ENCODE data around the gene PPM1A.
"Not testable (repeated sequence)": the region's sequence is repeated elsewhere in the genome, so short reads cannot be mapped to it uniquely, and the experiment has no call there.

Gene PPM1A

DNA sequence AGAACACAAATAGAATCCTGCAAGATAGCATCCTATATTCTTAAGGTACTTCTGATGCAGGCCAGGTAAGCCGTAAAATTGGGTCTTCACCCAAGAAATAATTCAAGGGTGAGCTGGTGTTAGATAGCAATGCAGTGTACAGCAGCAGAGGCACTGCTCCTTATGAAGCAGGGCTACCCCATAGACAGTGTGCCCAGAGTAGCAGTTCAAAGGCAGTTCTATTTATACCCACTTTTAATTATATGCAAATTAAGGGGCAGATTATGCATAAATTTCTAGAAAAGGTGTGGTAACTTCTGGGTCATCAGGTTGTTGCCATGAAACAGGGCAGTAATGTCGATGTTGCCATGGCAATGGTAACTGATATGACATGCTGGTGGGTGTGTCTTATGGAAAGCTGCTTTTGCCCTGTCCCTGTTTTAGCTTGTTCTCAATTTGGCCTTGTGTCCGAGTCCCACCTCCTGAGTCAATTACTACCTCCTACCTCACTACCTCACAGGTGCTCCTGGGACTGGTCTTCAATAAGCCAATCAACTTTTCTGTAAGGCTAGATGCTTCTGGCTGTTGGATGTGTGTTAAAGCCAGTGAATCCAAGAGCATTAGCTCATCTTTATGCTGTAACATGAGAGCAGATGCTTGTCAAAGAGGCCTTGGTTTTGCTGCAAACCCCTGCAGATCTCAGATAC lies 61.0 kb downstream of the PPM1A start:
- Histone ChIP-seq H3K27ac (no peak overlapping the region), H3K4me3 (no peak overlapping the region)

DNA sequence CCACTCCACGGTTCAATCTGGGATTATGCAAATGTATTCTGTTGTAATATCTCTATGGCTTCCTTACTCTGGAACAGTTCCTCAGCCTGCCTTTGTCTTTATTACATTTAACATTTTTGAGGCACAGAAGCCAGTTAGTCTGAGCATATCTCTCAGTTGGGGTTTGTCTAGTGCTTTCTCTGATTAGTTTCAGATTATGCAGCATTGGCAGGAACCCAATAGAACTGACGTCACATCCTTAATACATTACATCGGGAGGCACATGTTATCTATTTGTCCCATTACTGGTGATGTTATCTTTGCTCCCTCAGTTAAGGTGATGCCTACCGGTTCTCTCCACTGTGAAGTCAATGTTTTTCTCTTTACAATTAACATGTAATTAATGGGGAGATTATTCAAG lies 62.4 kb downstream of the PPM1A start:
- H3K27ac ChIP-seq = no peak overlapping the region

DNA sequence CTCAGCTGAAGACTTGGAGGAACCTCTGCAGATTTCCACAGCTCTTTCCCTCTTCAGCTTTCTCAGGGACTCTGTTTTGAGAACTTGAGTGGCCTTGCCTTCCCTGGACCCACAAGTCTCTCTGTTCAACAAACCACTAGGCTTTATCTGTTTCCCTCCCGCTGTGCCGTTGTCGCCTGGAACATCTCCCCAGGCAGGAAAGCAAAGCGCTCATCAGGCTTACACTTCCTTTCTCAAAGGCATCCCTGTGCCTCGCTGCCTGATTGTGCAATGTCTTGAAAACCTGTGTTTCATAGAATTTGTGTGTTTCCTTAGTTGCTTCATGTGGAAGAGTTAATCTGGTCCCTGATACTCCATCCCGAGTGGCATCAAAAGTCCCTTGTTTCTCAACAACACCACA lies 64.1 kb downstream of the PPM1A start:
- Histone ChIP-seq H3K4me3 (no peak overlapping the region), H3K27ac (no peak overlapping the region)

More for the DNA sequence above, 62.4 kb downstream of the PPM1A start:
- H3K4me3 ChIP-seq = no peak overlapping the region

DNA sequence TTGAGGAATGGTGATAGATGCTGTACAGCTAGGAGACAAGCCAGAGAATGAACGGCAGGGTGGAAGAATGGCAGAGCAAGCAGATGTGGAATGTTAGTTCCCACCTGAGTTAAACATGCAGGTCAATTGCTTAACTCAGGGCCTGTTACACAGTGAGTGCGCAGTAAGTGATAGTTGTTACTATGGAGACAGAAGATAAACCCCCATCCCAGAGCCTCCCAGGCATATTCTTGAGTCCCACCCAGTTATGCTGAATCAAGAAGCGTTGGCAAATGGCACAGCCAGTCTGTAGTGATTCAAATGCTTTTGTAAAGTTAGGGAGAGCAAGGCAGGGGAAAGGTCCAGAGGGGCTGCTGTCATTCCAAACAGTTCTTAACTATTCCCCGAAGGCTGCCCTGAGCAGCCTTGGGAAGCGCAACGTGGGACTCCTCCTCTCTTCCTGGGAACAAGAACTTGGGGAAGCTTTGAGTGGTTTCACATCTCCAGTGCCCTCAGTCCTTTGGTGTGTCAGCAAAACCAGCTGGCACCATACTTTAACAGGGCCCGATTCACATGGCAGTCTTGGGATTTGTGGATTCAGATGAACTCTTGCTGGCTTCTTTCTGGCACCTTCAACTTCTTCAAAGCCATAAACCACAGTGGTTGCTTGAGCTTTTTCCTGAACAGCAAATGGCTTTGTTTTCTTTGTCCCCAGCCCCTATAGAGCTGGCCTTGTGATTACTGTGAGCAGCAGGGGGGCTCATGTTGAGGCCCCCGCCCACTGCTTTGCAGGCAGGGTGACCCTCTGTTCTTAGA lies 66.4 kb downstream of the PPM1A start:
- no peak overlapping the region for H3K27ac ChIP-seq
- no peak overlapping the region for H3K4me3 ChIP-seq

DNA sequence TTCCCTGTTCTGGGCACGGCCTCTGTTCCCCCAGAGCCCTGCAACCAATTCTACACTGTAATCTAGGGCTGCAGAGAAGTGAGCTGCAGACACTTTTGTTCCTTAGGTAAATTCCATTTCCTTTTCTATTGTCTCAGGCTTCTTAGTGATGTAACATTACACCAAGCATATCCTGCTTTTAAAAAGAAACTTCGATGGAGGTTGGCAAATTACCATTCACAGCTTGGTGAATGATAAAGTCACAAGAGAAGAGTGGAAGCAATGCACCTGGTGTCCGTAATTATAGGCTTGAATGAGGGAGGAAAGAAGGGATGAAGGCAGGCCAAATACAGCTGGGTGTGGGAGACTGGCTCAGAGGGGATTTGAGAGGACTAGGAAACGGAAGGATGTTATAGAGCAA lies 68.6 kb downstream of the PPM1A start:
- Histone ChIP-seq H3K27ac (no peak overlapping the region), H3K4me3 (no peak overlapping the region)

DNA sequence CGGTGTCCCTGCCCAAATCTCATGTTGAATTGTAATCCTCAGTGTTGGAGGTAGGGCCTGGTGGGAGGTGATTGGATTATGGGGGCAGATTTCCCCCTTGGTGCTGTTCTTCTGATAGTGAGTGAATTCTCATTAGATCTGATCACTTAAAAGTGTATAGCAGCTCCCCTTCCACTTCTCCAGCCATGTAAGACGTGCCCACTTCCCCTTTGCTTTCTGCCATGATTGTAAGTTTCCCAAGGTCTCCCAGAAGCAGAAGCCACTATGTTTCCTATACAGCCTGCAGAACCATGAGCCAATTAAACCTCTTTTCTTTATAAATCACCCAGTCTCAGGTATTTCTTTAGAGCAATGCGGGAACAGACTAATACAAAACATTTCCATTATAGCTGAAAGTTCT lies 71.8 kb downstream of the PPM1A start:
- H3K4me3 ChIP-seq, H3K27ac ChIP-seq: not testable (repeated sequence)

DNA sequence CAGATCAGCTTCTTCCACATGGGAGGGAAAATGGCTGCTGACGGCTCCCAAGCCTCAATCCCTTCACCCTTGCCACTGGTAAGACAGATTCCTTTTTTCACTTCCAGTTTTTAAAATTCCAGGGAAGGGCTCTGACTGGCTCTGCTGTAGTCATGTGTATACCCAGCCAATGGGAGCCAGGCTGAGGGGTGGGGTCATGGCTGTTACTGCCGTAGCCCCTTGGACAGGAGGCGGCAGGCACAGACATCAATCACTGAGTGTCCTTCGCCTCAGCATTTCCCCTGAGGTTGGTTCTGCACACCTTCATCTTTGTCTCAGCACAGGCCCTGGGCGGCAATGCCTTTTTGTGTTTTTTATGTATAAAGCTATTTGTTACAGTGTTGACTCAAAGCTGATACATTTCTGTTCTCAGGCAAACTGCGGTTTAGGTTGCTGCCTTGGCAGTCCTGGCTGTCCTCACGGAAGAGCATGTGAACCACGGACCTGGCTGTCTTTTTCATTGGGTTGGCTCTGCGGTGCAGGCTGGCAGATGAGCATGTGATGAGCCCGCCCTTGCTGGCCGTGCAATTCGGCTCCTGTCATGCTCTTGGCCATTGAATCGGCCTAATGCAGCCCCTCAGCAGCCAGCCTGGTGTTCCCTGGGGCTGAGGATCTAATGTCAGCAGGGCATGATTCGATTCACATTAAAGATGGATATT lies 74.3 kb downstream of the PPM1A start:
- H3K27ac ChIP-seq = no peak overlapping the region
- no peak overlapping the region for H3K4me3 ChIP-seq

DNA sequence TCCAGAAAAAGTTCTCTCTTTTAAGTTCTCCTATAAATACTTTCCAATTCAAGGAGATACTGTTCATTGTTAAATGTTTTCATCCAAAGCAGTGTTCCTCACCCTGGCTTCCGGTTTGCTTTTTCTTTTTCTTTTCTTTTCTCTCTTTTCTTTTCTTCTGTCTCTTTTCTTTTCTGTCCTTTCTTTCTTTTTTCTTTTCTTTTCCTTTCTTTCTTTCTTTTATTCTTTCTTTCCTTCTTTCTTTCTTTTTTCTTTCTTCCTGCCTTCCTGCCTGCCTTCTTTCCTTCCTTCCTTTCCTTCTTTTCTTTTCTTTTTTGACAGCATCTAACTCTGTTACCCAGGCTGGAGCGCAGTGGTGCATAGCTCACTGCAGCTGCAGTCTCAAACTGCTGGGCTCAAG lies 75.8 kb downstream of the PPM1A start:
- Histone ChIP-seq H3K27ac (no peak overlapping the region), H3K4me3 (no peak overlapping the region)

DNA sequence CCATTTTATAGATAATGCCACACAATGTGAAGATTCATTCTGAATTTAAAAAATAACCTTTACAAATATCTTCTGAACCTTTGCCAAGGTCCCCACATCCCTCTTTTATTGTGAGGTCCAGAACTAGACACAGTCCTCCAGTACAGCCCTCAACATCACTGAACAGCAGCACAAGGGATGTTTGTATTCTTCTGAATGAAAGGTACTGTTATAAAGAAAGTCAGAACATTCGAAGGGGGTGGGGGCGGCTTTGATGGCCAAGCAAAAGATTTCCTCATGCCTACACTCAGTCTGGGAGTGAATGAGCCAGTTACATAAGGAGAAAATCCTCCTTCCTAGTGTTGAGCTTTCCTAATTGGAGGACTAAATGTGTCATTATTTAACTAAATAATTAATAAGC lies 77.3 kb downstream of the PPM1A start:
- no peak overlapping the region for H3K27ac ChIP-seq

DNA sequence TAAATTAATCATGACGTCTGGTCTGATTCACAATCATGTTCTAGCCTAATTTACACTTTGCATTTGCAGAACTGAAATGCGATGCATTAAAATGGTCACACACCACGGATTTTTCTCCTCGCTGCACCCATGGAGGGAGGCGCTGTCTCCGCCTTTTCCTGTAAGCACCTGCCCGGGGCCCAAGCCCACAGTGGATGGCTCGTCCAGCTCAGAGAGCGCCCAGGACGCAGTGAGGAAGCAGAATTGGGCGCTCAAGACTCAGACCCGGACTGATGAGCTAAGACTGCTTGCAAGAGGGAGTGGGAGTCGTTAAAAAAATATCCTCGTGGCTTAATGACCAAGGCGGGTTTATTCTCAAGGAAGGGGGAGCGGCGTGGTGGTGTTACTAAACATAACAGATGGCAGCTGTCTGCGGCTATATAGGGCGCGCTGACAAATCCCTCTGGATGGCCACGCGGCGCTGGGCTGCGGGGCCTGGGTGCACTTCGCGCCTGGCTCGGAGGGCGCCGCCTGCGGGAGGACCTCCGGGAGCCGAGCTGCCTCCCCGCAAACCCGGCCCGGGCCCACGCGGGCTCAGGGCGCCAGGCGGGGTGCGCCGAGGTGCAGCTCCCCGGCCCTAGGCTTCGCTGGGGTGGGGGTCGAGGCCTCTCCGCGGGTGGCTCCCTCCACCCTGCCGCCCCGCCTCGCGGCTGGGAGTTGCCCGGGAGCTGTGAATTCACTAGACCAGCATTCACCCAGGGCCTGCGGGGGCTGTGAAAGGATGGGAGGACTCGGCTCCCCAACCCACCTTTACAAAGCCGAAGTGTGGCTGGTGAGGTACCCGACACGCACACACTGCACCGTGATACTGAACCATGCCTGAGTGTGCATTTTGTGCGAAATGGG lies 78.7 kb downstream of the PPM1A start:
- H3K27ac ChIP-seq = no peak overlapping the region
- H3K4me3 ChIP-seq = peak overlapping the region in 4 of 7 experiments; percentile 12 to 38 (median 20)

More for the DNA sequence above, 77.3 kb downstream of the PPM1A start:
- no peak overlapping the region for H3K4me3 ChIP-seq

DNA sequence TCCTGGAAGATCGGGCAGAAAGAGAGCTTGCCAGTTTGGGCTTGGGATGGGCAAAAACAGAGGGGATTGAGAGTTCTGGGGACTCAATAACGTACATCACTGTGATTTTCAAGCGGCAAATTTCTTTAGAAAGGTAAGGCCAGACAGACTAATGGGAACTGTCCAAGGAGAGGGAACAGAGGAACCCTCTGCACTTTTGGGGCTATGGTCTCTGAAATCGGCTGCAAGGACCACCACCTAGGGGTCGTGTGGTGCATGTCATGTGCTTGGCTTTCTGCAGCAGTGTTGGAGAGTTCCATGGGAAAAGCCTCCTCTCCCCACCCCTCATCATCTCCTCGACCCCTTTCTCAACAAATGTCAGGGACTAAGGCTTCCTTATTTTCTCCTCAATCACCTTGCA lies 79.6 kb downstream of the PPM1A start:
- Histone ChIP-seq H3K4me3 (no peak overlapping the region), H3K27ac (no peak overlapping the region)

DNA sequence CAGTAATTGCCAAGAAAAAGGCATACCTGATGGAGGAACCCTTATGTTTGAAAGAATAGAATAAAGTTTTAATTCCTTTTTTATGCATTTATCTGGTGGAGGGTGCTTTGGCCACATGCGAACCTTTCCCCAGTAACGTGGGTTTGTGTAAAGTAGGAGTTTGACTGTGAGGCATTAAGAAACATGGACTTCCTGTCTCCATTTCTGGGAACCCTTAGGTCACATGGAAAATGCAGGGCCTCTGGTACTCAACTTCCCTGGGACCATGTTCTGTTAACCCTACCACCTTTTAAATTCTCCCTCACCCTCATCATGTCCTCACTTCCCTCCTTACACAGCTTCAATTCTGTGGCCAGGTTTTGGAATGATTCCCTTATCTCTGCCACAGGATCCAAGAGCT lies 80.3 kb downstream of the PPM1A start:
- Histone ChIP-seq H3K4me3 (no peak overlapping the region), H3K27ac (no peak overlapping the region)

DNA sequence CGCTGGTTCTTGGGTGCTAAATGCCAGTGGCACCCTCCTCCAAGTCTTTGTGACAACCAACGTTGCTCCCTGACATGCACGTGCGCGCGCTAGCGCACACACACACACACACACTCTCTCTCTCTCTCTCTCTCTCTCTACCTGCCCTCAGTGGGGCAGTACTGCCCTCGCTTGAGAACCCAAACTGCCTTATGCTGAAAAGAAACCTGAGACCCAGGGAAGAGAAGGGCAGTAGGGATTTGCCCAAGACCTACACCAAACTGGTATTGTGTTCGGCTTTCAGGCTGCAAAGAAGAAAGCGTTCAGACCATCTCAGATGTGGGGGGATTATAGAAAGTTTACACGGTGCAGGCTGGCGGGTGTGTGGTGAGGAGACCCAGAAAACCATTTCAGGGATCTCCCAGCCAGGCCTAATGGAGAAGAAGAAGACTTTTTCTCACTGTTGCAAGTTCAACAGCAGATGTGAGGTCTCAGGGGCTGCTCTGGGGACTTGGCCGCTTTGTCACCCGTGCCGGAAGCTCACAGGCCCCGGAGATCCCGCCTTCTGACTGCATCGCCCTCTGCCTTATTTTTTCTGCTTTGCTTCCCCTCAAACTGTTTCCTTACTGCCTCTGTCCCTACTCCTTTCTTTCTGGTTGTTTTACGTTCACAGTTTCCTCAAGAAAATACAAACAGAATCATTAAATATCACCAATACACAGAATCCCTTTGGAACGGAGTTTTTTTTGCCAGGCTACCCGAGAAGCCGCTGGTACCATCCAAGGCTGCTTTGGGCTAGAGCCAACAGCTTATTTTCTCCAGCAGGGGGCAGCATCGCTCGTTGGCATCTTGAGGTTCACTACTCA lies 82.4 kb downstream of the PPM1A start:
- H3K4me3 ChIP-seq = peak overlapping the region; percentile 23 to 41 (median 33)
- H3K27ac ChIP-seq = peak overlapping the region in 4 of 21 experiments; percentile 13 to 56 (median 42)

DNA sequence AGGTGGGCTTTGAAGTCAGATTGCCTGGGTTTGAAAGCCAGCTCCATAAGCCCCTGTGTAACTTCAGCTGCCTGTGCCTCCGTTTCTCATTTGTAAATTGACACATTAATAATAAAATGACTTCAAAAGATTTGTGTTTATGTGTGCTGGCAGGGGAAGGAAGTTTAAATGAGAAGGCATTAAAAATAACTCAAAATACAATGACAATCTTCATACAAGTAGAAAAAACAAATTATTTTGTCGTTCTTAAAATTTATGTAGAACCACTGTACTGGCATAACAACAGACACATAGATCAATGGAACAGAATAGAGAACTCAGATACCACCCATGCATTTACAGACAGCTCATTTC lies 83.0 kb downstream of the PPM1A start:
- H3K27ac ChIP-seq = no peak overlapping the region
- H3K4me3 ChIP-seq = peak overlapping the region in 4 of 7 experiments; percentile 25 to 41 (median 34)

DNA sequence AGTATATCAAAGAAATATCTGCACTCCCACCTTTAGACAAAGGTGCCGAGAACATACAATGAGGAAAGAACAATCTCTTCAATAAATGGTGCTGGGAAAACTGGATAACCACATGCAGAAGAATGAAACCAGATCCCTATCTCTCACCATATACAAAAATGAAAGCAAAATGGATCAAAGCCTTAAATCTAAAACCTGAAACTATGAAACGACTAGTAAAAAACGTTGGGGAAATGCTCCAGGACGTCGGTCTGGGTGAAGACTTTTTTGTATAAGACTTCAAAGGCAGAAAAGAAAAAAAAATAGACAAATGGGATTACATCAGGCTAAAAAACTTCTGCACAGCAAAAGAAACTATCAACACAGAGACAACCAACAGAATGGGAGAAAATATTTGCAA lies 83.8 kb downstream of the PPM1A start:
- H3K4me3 ChIP-seq = no peak overlapping the region
- H3K27ac ChIP-seq = no peak overlapping the region

DNA sequence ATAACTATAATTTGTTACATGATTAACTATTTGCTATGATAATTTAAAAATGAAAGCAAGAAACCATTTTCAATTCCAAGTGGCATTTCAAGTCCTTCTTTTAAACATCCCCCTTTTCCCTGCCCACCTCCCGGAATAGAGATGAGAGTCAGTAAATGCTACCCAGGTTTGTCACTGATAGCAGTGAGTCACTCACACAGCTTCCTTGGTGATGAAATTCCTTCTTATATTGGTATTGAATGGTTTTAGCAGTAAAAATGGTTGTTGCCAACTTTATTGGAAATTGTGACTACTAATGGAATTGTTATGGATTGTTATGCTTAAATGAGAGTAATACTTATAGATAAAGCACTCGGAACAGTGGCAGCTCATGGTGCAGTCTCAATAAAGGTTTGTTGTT lies 90.5 kb downstream of the PPM1A start:
- H3K27ac ChIP-seq = no peak overlapping the region
- H3K4me3 ChIP-seq = no peak overlapping the region

DNA sequence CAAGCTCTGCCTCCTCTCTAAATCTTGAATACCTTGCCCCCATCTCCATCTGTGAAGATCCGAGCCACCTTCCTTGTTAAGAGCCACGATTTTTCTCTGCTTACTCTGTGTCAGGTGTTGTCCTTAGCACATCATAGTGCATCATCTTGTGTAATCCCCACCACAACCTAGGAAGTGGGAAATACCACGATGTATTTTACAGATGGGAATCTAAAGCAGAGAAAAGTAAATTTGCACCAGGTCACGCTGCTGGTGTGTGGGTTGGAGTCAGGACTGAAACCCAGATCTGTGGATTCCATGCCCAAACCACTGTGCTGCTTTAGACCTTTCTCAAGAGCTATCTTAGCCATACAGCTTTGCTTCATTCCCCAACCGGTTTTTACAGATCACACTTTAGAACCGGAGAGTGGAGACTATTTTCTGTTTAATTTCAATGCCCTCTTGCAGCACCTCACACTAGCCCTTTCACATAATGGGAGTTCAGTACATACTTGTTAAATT lies 94.6 kb downstream of the PPM1A start:
- Histone ChIP-seq H3K27ac (no peak overlapping the region), H3K4me3 (no peak overlapping the region)

DNA sequence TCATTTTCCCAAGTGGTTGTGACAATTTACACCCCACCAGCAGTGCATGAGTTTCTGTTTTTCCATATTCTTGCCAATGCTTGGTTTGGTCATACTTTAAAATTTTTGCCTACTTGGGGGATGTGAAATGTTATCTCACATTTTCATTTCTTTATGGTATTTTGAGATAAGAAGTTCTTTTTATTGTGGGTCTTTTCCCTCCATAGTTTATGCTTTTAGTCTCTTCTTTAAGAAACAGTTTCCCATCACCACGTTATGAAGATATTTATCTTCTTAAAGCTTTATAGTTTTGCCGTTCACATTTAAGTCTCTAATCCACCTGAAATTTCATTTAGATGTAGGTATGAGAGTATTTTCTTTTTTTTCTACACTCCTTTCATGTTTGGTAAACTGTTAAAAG lies 95.7 kb downstream of the PPM1A start:
- H3K27ac ChIP-seq = no peak overlapping the region
- no peak overlapping the region for H3K4me3 ChIP-seq

DNA sequence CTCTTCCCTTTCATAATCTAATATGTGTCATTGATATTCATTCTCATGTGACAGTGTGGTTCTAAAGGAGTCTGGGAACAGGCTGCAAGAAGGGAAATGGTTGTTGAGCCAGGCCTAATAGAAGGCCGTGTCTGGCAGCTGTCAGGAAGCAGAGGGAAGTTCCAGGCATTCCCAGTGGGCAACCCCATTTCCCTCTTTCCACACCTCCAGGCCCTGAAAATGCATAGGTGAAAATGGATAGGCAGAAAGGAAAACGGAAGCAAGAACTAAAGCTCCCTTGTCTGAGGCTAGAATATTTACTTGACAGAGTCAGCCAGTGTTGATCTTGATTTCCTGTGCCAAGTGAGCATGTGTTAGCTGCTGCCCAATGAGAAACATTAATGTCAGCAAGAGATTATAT lies 97.7 kb downstream of the PPM1A start:
- no peak overlapping the region for H3K4me3 ChIP-seq
- no peak overlapping the region for H3K27ac ChIP-seq
